ENCODE results near the gene SERPINB8. TPM values are rescaled to one million over a fixed set of nuclear protein-coding genes. Genes with fewer than 3 reads are reported as not detected.
"Not testable (repeated sequence)": the region's sequence is repeated elsewhere in the genome, so short reads cannot be mapped to it uniquely, and the experiment has no call there.

SERPINB8 gene
- 4.5 TPM for total RNA-seq
- long read RNA-seq, partial matches to known transcripts = 2 of 4 reads
- long read RNA-seq, other reads (novel, unspliced or antisense) = 0 of 4 reads

GRCh38 chr18:63969942-63970808 is at the start of gene SERPINB8:
SERPINB8 (plus strand) TSS chr18:63970081; CDS start chr18:63978309, 8,228 bp downstream.
- intact Hi-C loops (cut with DNase I) = no loop called here
- DNase-seq (ENCODE audit: low spot score) = peak; percentile 97

GRCh38 chr18:63922049-63922448 is 47.8 kb upstream of the SERPINB8 start:
- intact Hi-C loops (cut with DNase I) = no loop called here
- DNase-seq (ENCODE audit: low spot score) = no peak

- no peak for DNase-seq (ENCODE audit: low spot score)
- intact Hi-C loops (cut with DNase I) = no loop called here
Observed at GRCh38 chr18:63924551-63924950, 45.3 kb upstream of the SERPINB8 start.

GRCh38 chr18:63928331-63928730 is 41.5 kb upstream of the SERPINB8 start:
- intact Hi-C loops (cut with DNase I) = no loop called here
- DNase-seq (ENCODE audit: low spot score) = no peak

- intact Hi-C loops (cut with DNase I); DNase-seq (ENCODE audit: low spot score): not testable (repeated sequence)
Observed at GRCh38 chr18:63929369-63929768, 40.5 kb upstream of the SERPINB8 start.

- DNase-seq (ENCODE audit: low spot score) = no peak
- intact Hi-C loops (cut with DNase I) = loop anchor here (10.0 kb wide), 1 partner anchor 106 kb away; no protein-coding TSS in a partner anchor
Observed at GRCh38 chr18:63930773-63931354, 39.0 kb upstream of the SERPINB8 start.

- intact Hi-C loops (cut with DNase I) = loop anchor here (10.0 kb wide), 1 partner anchor 112 kb away; no protein-coding TSS in a partner anchor
- peak; percentile 96 for DNase-seq (ENCODE audit: low spot score)
Observed at GRCh38 chr18:63936156-63936931, 33.5 kb upstream of the SERPINB8 start.

- intact Hi-C loops (cut with DNase I) = loop anchor here (10.0 kb wide), 1 partner anchor 112 kb away; no protein-coding TSS in a partner anchor
- DNase-seq (ENCODE audit: low spot score) = no peak
Observed at GRCh38 chr18:63936932-63937393, 32.9 kb upstream of the SERPINB8 start.

- intact Hi-C loops (cut with DNase I) = no loop called here
- no peak for DNase-seq (ENCODE audit: low spot score)
Observed at GRCh38 chr18:63940008-63940407, 29.9 kb upstream of the SERPINB8 start.

GRCh38 chr18:63940543-63941050 is 29.3 kb upstream of the SERPINB8 start:
- intact Hi-C loops (cut with DNase I); DNase-seq (ENCODE audit: low spot score): not testable (repeated sequence)

GRCh38 chr18:63947051-63947790 is 22.7 kb upstream of the SERPINB8 start:
- intact Hi-C loops (cut with DNase I) = no loop called here
- no peak for DNase-seq (ENCODE audit: low spot score)

GRCh38 chr18:63949068-63949737 is 20.7 kb upstream of the SERPINB8 start, which contains the start of gene HMSD:
HMSD (plus strand) TSS chr18:63949301; CDS start chr18:63953456, 4,155 bp downstream.
- no peak for DNase-seq (ENCODE audit: low spot score)
- intact Hi-C loops (cut with DNase I) = no loop called here

- intact Hi-C loops (cut with DNase I) = no loop called here
- no peak for DNase-seq (ENCODE audit: low spot score)
Observed at GRCh38 chr18:63951302-63951705, 18.6 kb upstream of the SERPINB8 start.

GRCh38 chr18:63953811-63954210 is 16.1 kb upstream of the SERPINB8 start:
- DNase-seq (ENCODE audit: low spot score) = no peak
- intact Hi-C loops (cut with DNase I) = no loop called here

- no peak for DNase-seq (ENCODE audit: low spot score)
- intact Hi-C loops (cut with DNase I) = no loop called here
Observed at GRCh38 chr18:63956755-63957154, 13.1 kb upstream of the SERPINB8 start.

- DNase-seq (ENCODE audit: low spot score) = no peak
- intact Hi-C loops (cut with DNase I) = no loop called here
Observed at GRCh38 chr18:63960891-63961290, 9.0 kb upstream of the SERPINB8 start.

- DNase-seq (ENCODE audit: low spot score) = no peak
- intact Hi-C loops (cut with DNase I) = no loop called here
Observed at GRCh38 chr18:63961435-63961980, 8.4 kb upstream of the SERPINB8 start.

GRCh38 chr18:63962137-63962536 is 7.7 kb upstream of the SERPINB8 start:
- intact Hi-C loops (cut with DNase I) = no loop called here
- DNase-seq (ENCODE audit: low spot score) = no peak

Data from cardiac septum (tissue), 1 donor.